Left ventricle myocardium inferior (tissue), 1 donor: ENCODE results near the gene MAST2. TPM values are rescaled to one million over a fixed set of nuclear protein-coding genes. Genes with fewer than 3 reads are reported as not detected.

ENCODE experiments used
- DNase-seq: peaks from one replicate; pipeline ENCODE4 v3.0.0-alpha.2; 2020
- H3K27ac ChIP-seq: fragments of 200-600 bp; replicated peaks from 2 replicates; pipeline ENCODE4 v1.8.0; 2021
- H3K27me3 ChIP-seq: fragments of 200-600 bp; 2 replicates; pipeline ENCODE4 v1.8.0; 2021; ENCODE audit warnings: low read depth
- H3K36me3 ChIP-seq: fragments of 200-600 bp; 2 replicates; pipeline ENCODE4 v1.8.0; 2021
- H3K4me1 ChIP-seq: fragments of 200-600 bp; 2 replicates; pipeline ENCODE4 v1.8.0; 2021
- H3K4me3 ChIP-seq: fragments of 200-600 bp; 2 replicates; pipeline ENCODE4 v1.8.0; 2021; ENCODE audit warnings: mild to moderate bottlenecking, moderate library complexity
- H3K9me3 ChIP-seq: fragments of 200-600 bp; replicated peaks from 2 replicates; pipeline ENCODE4 v1.8.0; 2021
- CTCF ChIP-seq: fragments of 200-600 bp; IDR thresholded peaks from 2 replicates; pipeline ENCODE4 v1.8.0; 2021; ENCODE audit warnings: antibody characterized with exemption, mild to moderate bottlenecking, borderline replicate concordance
- intact Hi-C: fragments of 100-400 bp; cut with micrococcal nuclease; formaldehyde crosslinking; loops from one replicate; pipeline ENCODE4 v1.11.0; 2022
- total RNA-seq: library from RNA; stranded (reverse); fragmentation: NEBNext Ultra II Directional; extraction: Animal tissue kit (Norgen Biotek cat#: 25700); gene quantifications from one replicate; pipeline ENCODE4 v1.2.1, GENCODE V29; 2021
- donor health status: DM: no; HTN: yes; CAD: no; lungs with severe emphysema.

The MAST2 gene
- total RNA-seq, 1 donor from 2014 or later: 104 TPM

- no peak for DNase-seq
Measured at GRCh38 chr1:46021046-46021996, 217.9 kb downstream of the MAST2 start.

GRCh38 chr1:46026531-46026930, 223.1 kb downstream of the MAST2 start:
- intact Hi-C loops: no loop called here
- Histone ChIP-seq H3K9me3 (no peaks in the 10 kb centered on the region), H3K4me1 (peaks cover 59% of the 10 kb centered on the region), H3K27ac (peak overlapping the region; percentile 89), H3K4me3 (no peak overlapping the region), H3K27me3 (no peaks in the 10 kb centered on the region), H3K36me3 (peaks cover 67% of the 10 kb centered on the region)
- TF ChIP-seq CTCF: no peak
- DNase-seq: no peak

More at GRCh38 chr1:46021046-46021996, 217.9 kb downstream of the MAST2 start:
- peaks cover 38% of the 10 kb centered on the region for H3K36me3 ChIP-seq
- no peaks in the 10 kb centered on the region for H3K27me3 ChIP-seq
- no peaks in the 10 kb centered on the region for H3K9me3 ChIP-seq
- no peak for TF ChIP-seq CTCF
- H3K27ac ChIP-seq: peak overlapping the region; percentile 70
- peaks cover 60% of the 10 kb centered on the region for H3K4me1 ChIP-seq
- no peak overlapping the region for H3K4me3 ChIP-seq
- intact Hi-C loops: no loop called here

GRCh38 chr1:46027788-46028573, 224.6 kb downstream of the MAST2 start:
- intact Hi-C loops: no loop called here
- H3K36me3 ChIP-seq: peaks cover 69% of the 10 kb centered on the region

GRCh38 chr1:46030074-46030870, 226.9 kb downstream of the MAST2 start:
- Histone ChIP-seq H3K4me3 (no peak overlapping the region), H3K27ac (peak overlapping the region; percentile 89), H3K27me3 (no peaks in the 10 kb centered on the region), H3K4me1 (peaks cover 57% of the 10 kb centered on the region), H3K9me3 (no peaks in the 10 kb centered on the region), H3K36me3 (peaks cover 54% of the 10 kb centered on the region)
- intact Hi-C loops: no loop called here
- no peak for TF ChIP-seq CTCF
- no peak for DNase-seq

More at GRCh38 chr1:46027788-46028573, 224.6 kb downstream of the MAST2 start:
- Histone ChIP-seq H3K4me1 (peaks cover 54% of the 10 kb centered on the region), H3K27me3 (no peaks in the 10 kb centered on the region), H3K4me3 (no peak overlapping the region), H3K9me3 (no peaks in the 10 kb centered on the region), H3K27ac (peak overlapping the region; percentile 89)
- peak; percentile 51 for DNase-seq
- TF ChIP-seq CTCF: no peak
